GM18861 (cell line): Measurements from ENCODE around the gene PCDH12.
A peak's percentile ranks its signal among the peaks of the same experiment; 100 is the strongest.

Experiments
- ATAC-seq: cut with Tn5 transposase; IDR thresholded peaks from one replicate; pipeline ENCODE4 v1.9.1; 2021; ENCODE audit not compliant: unreplicated experiment

PCDH12 gene

GRCh38 chr5:141958113-141958512, at the start of gene PCDH12:
Gene PCDH12, minus strand, starts transcription at chr5:141958202. Its CDS starts 351 bp downstream, at chr5:141957851.
- ATAC-seq: no peak

- no peak for ATAC-seq
Observed at GRCh38 chr5:142007237-142007544, 49.2 kb upstream of the PCDH12 start.

- ATAC-seq: no peak
Observed at GRCh38 chr5:142006363-142007236, 48.6 kb upstream of the PCDH12 start.

GRCh38 chr5:142003266-142003800, 45.3 kb upstream of the PCDH12 start:
- no peak for ATAC-seq

GRCh38 chr5:142000704-142001484, 42.9 kb upstream of the PCDH12 start:
- ATAC-seq: no peak

- no peak for ATAC-seq
Observed at GRCh38 chr5:142000173-142000572, 42.2 kb upstream of the PCDH12 start.

GRCh38 chr5:141997358-141997960, 39.5 kb upstream of the PCDH12 start:
- ATAC-seq: no peak

- ATAC-seq: no peak
Observed at GRCh38 chr5:141995656-141996055, 37.7 kb upstream of the PCDH12 start.

- no peak for ATAC-seq
Observed at GRCh38 chr5:141994511-141995136, 36.6 kb upstream of the PCDH12 start.

- ATAC-seq: peak; percentile 73
Observed at GRCh38 chr5:141992349-141992963, 34.5 kb upstream of the PCDH12 start.

GRCh38 chr5:141989720-141990119, 31.7 kb upstream of the PCDH12 start:
- no peak for ATAC-seq

GRCh38 chr5:141986072-141986471, 28.1 kb upstream of the PCDH12 start:
- no peak for ATAC-seq

GRCh38 chr5:141982626-141983025, 24.6 kb upstream of the PCDH12 start:
- ATAC-seq: no peak

- ATAC-seq: no peak
Observed at GRCh38 chr5:141978389-141978788, 20.4 kb upstream of the PCDH12 start.

- no peak for ATAC-seq
Observed at GRCh38 chr5:141976176-141976575, 18.2 kb upstream of the PCDH12 start.

GRCh38 chr5:141973871-141974595, 16.0 kb upstream of the PCDH12 start:
- ATAC-seq: no peak

- peak; percentile 64 for ATAC-seq
Observed at GRCh38 chr5:141969783-141970771, 12.1 kb upstream of the PCDH12 start.

GRCh38 chr5:141968914-141969608, 11.1 kb upstream of the PCDH12 start, which contains the start of gene RNF14:
Gene RNF14, plus strand, starts transcription at chr5:141969105. Its CDS starts 4,484 bp downstream, at chr5:141973589.
- peak; percentile 82 for ATAC-seq
